GM10266 (cell line): ENCODE measurements around the gene DNAJB14.

Experiments
- DNase-seq: peaks from one replicate; pipeline ENCODE4 v3.0.0; 2012; ENCODE audit errors: extremely low spot score
- TF ChIP-seq, protein P1 (sequence below): IDR thresholded peaks from 2 replicates; pipeline ENCODE4 v1.5.1; 2012; ENCODE audit warnings: mild to moderate bottlenecking, low read depth; ENCODE audit not compliant: control insufficient read depth, insufficient read depth; ENCODE audit errors: missing control alignments

DNAJB14 gene

DNA sequence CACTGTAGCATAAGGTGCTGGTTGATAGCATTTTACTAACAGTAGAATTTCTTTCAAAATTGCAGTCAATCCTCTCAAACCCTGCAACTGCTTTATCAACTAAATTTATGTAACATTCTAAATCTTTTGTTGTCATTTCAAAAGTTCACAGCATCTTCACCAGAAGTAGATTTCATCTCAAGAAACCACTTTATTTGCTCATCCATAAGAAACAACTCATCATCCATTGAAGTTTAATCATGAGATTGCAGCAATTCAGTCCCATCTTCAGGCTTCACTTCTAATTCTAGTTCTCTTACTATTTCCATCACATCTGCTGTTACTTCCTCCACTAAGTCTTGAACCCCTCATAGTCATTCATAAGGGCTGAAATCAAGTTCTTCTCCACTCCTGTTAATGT is 73.8 kb downstream of the DNAJB14 start:
- no peak for DNase-seq
- TF ChIP-seq, protein P1, sequence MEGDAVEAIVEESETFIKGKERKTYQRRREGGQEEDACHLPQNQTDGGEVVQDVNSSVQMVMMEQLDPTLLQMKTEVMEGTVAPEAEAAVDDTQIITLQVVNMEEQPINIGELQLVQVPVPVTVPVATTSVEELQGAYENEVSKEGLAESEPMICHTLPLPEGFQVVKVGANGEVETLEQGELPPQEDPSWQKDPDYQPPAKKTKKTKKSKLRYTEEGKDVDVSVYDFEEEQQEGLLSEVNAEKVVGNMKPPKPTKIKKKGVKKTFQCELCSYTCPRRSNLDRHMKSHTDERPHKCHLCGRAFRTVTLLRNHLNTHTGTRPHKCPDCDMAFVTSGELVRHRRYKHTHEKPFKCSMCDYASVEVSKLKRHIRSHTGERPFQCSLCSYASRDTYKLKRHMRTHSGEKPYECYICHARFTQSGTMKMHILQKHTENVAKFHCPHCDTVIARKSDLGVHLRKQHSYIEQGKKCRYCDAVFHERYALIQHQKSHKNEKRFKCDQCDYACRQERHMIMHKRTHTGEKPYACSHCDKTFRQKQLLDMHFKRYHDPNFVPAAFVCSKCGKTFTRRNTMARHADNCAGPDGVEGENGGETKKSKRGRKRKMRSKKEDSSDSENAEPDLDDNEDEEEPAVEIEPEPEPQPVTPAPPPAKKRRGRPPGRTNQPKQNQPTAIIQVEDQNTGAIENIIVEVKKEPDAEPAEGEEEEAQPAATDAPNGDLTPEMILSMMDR, result no peak

DNA sequence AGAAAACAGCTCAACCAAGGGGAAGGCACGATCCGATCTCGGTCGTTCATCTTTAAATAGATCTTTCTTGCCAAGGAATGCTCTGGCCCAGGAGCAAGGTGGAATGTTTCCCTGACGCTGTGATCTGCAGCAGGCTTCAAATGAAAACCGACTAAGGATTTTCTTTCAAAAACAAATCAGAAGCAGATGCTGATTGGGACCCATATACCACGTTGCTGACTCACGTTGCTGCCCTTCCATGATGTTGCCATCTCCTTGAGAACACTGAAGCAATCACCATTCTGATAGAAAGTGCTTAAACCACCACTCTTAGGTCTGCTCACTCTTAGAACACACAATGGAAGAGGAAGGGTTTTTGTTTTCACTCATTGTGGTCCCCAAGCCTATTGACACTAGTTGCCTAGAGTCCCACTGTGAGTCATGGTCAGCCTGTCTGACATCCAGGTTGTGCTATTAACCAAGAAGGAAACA is 78.3 kb downstream of the DNAJB14 start:
- no peak for DNase-seq
- TF ChIP-seq, protein P1, result no peak

DNA sequence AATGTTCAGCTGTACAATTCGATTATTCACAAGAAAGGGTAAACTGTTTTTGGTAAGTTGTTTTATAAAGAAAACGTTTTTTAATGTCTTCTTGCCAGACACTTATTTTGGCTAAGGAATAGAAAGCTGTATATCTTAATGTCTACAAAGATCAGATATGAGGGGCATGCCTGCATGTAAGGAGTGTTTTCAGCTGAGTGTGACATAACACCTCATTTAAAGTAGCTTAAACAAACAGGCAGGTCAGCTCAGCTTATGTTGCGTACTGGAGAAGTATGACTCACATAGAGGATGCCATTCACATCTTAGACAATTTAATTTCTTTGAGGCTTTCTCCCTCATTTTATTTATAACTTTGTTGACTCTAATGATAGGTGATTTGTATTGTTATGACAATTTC is 82.6 kb downstream of the DNAJB14 start:
- no peak for DNase-seq

DNA sequence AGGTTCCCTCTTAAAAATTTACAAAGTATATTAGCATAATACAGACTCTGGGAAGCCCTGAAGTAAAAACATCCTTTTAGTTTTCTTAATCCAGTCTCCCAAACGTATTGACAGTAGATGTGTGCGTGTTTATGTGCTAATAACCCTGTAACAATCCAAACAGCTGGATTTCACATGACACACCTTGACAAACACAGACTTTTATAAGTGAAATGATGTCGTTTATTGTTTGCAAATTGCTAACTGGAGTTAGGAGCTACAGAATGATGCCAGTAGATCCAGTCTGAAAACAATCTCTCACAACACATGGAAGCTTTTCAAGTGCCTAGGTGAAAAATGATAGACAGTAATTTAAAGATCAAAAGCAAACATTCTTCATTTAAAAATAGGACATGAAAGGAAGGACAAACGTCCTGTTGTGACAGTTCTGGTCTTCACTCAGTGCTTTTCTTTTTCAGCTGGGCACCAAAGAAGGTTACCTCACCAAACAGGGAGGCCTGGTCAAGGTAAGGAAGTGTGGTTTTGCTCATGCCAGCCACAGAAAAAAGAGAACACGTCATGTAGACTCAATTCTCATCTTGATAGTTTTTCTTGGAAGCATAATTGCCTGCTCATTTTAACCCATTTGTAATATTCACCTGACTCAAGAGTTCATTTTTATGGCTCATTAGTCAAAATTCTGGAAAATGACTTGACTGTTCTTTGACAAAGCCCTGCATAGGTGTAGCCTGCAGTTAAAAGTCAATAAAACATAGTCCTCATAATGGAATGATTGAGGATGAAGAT is 85.1 kb downstream of the DNAJB14 start:
- DNase-seq, result no peak
- TF ChIP-seq, protein P1, result no peak

More for the DNA sequence above, 82.6 kb downstream of the DNAJB14 start:
- TF ChIP-seq, protein P1, result no peak

DNA sequence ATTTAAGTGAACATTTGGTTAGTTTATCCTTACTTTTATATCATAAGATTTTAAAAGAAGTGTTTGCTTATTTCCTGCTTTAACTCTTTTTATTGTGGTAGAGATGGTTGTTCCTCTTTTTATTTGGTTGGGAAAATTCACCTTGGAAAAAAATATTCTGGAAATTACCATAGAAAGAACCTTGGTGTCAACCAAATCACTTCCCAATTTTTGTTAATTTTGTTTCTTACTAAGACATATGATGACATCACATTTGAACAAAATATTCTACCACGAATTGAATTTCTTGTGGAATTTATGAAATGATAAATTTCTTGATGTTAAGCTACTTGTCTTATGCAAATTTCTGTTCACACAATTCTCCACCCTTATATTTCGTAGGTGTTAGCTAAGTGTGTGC is 85.9 kb downstream of the DNAJB14 start:
- no peak for DNase-seq
- TF ChIP-seq, protein P1, result no peak

DNA sequence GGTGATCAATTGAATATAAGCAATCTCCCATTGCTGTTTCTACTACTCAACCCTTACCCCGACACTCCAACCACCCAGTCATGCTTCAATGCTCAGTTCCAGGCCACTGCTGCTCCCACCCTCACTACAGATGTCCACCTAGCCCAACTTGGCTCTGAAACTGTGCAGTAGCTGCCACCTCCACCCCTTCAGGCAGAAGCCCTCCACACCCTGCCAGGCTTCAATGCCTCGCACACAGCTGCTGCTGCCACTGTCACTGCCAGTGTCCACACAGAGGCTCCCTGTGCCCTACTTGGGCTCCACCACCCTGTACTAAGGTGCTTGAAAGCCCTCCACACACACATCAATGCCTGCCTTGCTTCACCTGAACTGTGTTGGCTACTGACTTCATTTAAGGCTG is 86.8 kb downstream of the DNAJB14 start:
- TF ChIP-seq, protein P1, result no peak
- DNase-seq, result no peak

DNA sequence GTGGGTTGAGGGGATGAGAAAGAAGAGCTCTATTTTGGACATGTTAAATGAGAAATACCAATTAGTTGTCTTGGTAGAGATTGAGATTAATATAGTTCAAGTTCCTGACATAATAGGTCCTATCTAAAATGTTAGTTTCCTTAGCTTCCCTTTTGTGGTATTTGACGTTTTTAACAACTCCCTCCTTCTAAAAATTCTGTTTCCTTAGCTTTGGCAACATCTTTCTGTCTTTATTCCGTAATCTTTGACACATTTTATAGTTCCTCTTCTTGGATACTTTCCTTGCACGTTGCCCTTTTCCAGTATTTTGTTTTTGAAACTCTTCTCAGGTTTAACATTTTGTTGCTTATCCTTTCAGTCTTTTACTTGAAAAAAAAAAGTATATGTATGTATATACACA is 89.1 kb downstream of the DNAJB14 start:
- TF ChIP-seq, protein P1, result no peak
- DNase-seq, result no peak
